Measurements from ENCODE around the gene VIT.

- TF ChIP-seq CTCF (IDR thresholded peaks at IDR 0.05) (no peak), POLR2A (IDR thresholded peaks at IDR 0.05) (no peak)
These were observed 92.8 kb downstream of the VIT start for GRCh38 chr2:36789181-36789804.

Measured in Peyer's patch (tissue), 4 donors.